Measurements from ENCODE around the gene GSTO1. TPM values are rescaled to one million over a fixed set of nuclear protein-coding genes. Genes with fewer than 3 reads are reported as not detected.

GSTO1 gene
- total and polyA plus RNA-seq, 2 of the 13 experiments (the other 11 are each of a cell fraction or from before 2014, with no cell fraction given): 228 to 300 TPM

- TF ChIP-seq HIVEP1 (CRISPR knock-in tag; IDR thresholded peaks at IDR 0.05) (0 out of 2 replicates have a peak, but pooled peaks have one; percentile 22), SKIL (CRISPR knock-in tag; IDR thresholded peaks at IDR 0.05; ENCODE audit: borderline replicate concordance) (peak; percentile 56; the same call in 1 of the 2 replicates), ZNF629 (CRISPR knock-in tag; conservative IDR thresholded peaks at IDR 0.05) (no peak), NFATC3 (CRISPR knock-in tag; IDR thresholded peaks at IDR 0.05) (no peak), NFE2L2 (IDR thresholded peaks at IDR 0.05; ENCODE audit: low read length) (no peak), MED1 (CRISPR knock-in tag; IDR thresholded peaks at IDR 0.05) (no peak), ONECUT2 (CRISPR knock-in tag; IDR thresholded peaks at IDR 0.05) (no peak), FOXK1 (CRISPR knock-in tag; IDR thresholded peaks at IDR 0.05; ENCODE audit: borderline replicate concordance, low read depth) (peak; percentile 95), NR2F6 (IDR thresholded peaks at IDR 0.05) (no peak), NR2F6 (CRISPR knock-in tag; IDR thresholded peaks at IDR 0.05) (no peak), ELK4 (CRISPR knock-in tag; IDR thresholded peaks at IDR 0.05; ENCODE audit: borderline replicate concordance) (no peak), PAX8 (CRISPR knock-in tag; IDR thresholded peaks at IDR 0.05; ENCODE audit: borderline replicate concordance) (peak; percentile 24; the same call in 1 of the 2 replicates), HDAC6 (IDR thresholded peaks at IDR 0.05; ENCODE audit: low read depth, low read length) (no peak), ZNF670 (CRISPR knock-in tag; IDR thresholded peaks at IDR 0.05; ENCODE audit: borderline replicate concordance) (no peak), ATF6 (CRISPR knock-in tag; conservative IDR thresholded peaks at IDR 0.05) (no peak), GPN1 (CRISPR knock-in tag; IDR thresholded peaks at IDR 0.05; ENCODE audit: borderline replicate concordance) (no peak), FOXK2 (IDR thresholded peaks at IDR 0.05) (no peak; the same call in 1 of the 2 replicates), ISX (CRISPR knock-in tag; conservative IDR thresholded peaks at IDR 0.05) (0 out of 2 replicates have a peak, but pooled peaks have one; percentile 22), TCF7L2 (IDR thresholded peaks at IDR 0.05; ENCODE audit: low read depth, low read length) (no peak)
- TF ChIP-seq, protein P1, sequence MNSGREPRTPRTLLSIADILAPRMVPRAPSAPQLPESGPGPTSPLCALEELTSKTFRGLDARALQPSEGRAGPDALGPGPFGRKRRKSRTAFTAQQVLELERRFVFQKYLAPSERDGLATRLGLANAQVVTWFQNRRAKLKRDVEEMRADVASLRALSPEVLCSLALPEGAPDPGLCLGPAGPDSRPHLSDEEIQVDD (CRISPR knock-in tag; IDR thresholded peaks at IDR 0.05; ENCODE audit: borderline replicate concordance): peak; percentile 84; the same call in 1 of the 2 replicates
- TF ChIP-seq, protein P2, sequence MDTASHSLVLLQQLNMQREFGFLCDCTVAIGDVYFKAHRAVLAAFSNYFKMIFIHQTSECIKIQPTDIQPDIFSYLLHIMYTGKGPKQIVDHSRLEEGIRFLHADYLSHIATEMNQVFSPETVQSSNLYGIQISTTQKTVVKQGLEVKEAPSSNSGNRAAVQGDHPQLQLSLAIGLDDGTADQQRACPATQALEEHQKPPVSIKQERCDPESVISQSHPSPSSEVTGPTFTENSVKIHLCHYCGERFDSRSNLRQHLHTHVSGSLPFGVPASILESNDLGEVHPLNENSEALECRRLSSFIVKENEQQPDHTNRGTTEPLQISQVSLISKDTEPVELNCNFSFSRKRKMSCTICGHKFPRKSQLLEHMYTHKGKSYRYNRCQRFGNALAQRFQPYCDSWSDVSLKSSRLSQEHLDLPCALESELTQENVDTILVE (CRISPR knock-in tag; IDR thresholded peaks at IDR 0.05): peak; percentile 33; the same call in 1 of the 2 replicates
- TF ChIP-seq, protein P3, sequence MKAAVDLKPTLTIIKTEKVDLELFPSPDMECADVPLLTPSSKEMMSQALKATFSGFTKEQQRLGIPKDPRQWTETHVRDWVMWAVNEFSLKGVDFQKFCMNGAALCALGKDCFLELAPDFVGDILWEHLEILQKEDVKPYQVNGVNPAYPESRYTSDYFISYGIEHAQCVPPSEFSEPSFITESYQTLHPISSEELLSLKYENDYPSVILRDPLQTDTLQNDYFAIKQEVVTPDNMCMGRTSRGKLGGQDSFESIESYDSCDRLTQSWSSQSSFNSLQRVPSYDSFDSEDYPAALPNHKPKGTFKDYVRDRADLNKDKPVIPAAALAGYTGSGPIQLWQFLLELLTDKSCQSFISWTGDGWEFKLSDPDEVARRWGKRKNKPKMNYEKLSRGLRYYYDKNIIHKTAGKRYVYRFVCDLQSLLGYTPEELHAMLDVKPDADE (CRISPR knock-in tag; IDR thresholded peaks at IDR 0.05): 0 out of 2 replicates have a peak, but pooled peaks have one; percentile 56
Observed at GRCh38 chr10:104231784-104232612, 22.7 kb upstream of the GSTO1 start, which contains the start of gene CFAP43 (continued).

All from HepG2 (cell line).